HG03342 (cell line): ENCODE data around the gene CLHC1.
"Not testable (repeated sequence)": the region's sequence is repeated elsewhere in the genome, so short reads cannot be mapped to it uniquely, and the experiment has no call there.

Experiments
- ATAC-seq: cut with Tn5 transposase; IDR thresholded peaks from one replicate; pipeline ENCODE4 v1.9.1; 2021; ENCODE audit warnings: mild to moderate bottlenecking, moderate library complexity; ENCODE audit not compliant: unreplicated experiment

CLHC1 gene

DNA sequence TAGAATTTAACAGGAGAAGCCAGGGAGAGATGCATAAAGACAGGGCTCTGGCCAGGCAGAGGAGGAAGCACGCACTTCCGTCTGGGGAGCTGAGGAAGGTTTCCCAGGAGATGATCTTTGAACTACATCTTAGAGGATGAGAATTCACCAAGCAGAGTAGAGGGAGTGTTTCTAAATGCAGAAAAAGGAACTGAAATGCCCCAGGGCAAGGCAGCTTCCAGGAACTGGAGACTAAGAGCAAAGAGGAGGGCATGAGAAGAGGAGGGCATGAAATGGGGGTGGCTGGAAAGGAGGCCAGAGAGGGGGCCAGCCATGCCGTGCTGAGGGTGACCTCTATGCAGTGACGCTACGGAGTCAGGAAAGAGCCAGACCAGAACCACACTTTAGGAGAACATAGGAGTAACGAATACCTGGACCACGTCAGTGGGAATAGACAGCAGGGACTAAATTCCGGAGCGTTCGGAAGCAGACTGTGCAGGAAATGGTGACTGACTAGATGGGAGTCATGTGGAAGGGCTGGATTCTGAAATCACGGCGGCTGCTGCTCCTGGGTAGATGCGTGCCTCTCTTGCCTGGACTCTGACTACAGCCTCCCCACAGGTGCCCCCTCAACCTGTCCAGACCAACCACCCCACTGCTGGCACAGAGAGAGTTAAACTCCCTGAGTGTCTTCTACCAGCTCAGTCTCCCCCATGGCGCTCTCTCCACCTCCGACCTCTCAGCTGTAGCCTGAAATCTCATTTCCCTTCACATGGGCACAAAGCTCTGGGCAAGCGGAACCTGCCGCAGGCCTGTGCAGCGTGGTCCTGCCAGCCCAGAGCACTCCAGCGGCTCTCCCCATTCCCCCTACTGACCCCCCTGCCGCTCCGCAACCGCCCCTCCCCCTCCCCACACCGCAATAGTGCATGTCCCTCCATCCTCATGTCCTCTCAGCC, 94.8 kb downstream of the CLHC1 start:
- ATAC-seq: no peak

DNA sequence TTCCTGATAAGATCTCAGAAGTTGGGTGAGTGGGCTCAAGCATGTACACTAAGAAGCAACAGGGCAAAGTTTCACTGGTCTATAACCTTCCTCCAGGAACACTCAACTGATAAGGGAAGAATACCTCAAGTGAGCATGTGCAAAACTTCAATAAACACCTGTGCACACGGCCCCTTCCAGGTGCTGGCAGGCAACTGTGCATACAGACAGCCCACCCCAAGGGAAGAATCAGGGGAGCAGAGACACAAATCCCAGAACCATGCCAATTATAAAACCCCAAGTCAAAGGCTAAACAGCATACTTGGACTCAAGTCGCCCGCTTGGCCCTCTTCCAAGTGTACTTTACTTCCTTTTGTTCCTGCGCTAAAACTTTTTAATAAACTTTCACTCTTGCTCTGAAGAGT, 96.0 kb downstream of the CLHC1 start:
- no peak for ATAC-seq

DNA sequence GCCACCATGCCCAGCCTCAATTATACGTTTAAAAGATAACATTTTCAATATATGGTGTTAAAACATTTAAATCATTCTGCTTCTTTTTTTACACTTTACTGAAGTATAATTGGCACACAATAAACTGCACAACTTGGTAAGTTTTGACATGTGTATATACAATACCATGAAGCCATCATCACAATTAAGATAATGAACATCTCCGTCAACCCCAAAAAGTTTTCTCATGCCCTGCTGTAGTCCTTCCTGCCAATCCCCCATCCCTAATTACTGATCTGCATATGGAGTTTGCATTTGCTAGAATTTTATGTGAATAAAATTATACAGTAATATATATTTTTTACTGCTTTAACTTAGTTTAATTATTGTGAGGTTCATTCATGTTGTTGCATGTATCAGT, 96.6 kb downstream of the CLHC1 start:
- no peak for ATAC-seq

- no peak for ATAC-seq
Measured at GRCh38 chr2:55134316-55134706, 97.8 kb downstream of the CLHC1 start.

GRCh38 chr2:55133467-55134315, 98.4 kb downstream of the CLHC1 start:
- peak; percentile 95 for ATAC-seq

GRCh38 chr2:55130849-55131248, 101.2 kb downstream of the CLHC1 start:
- ATAC-seq: no peak

GRCh38 chr2:55126643-55127042, 105.5 kb downstream of the CLHC1 start:
- not testable (repeated sequence) for ATAC-seq
